ENCODE results near the gene NDUFS6.
"Not testable (repeated sequence)": the region's sequence is repeated elsewhere in the genome, so short reads cannot be mapped to it uniquely, and the experiment has no call there.

Gene NDUFS6

GRCh38 chr5:1797103-1797800 lies 4.0 kb upstream of the NDUFS6 start:
- DNase-seq (ENCODE audit: low spot score): no peak

DNA sequence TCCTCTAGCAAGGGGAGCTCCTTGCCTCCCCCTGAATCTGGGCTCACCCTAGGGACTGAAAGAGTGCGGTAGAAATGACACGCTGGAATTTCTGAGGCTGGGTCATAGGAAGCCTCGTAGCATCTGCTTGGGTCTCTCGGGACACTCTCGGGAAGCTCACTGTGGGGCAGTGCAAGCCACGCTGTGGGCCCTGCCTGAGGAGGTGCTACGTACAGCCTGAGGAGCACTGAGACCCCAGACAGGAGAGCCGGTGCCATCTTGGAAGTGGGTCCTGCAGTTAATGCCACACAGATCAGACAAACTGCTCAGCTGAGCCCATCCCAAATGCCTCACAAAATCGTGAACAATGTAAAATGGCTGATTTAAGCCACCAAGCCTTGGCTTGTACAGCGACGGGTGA lies 3.4 kb upstream of the NDUFS6 start:
- DNase-seq (ENCODE audit: low spot score): no peak

DNA sequence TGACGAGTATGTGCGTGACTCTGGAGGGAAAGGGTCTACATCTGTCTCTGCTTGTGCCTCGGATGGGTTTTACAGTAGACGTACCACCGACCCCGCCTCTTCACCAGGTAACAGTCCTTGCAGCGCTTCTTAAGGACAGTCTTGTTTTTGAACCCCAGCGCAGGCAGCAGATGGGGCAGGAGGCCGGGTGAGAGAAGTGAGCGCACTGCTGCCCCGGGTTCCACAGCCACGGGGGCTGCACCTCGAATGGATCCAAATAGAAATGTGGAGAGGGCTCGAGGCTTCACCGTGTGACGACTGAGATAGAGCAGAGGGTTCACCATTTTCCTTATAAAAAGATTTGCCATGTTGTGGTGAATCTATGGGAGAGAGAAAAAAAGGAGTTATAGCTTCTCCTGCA lies 2.6 kb upstream of the NDUFS6 start:
- DNase-seq (ENCODE audit: low spot score): not testable (repeated sequence)

- DNase-seq (ENCODE audit: low spot score): peak; percentile 65
Measured at GRCh38 chr5:1799110-1799601, 2.1 kb upstream of the NDUFS6 start.

- peak; percentile 96 for DNase-seq (ENCODE audit: low spot score)
Measured at GRCh38 chr5:1799602-1800471, 1.4 kb upstream of the NDUFS6 start, which contains the start of gene MRPL36. Gene MRPL36, minus strand, starts transcription at chr5:1799837. Its CDS starts 902 bp downstream, at chr5:1798935.

- DNase-seq (ENCODE audit: low spot score): no peak
Measured at GRCh38 chr5:1800472-1801221, 560 bp upstream of the NDUFS6 start.

- DNase-seq (ENCODE audit: low spot score): no peak
Measured at GRCh38 chr5:1801967-1802295, 724 bp downstream of the NDUFS6 start.

DNA sequence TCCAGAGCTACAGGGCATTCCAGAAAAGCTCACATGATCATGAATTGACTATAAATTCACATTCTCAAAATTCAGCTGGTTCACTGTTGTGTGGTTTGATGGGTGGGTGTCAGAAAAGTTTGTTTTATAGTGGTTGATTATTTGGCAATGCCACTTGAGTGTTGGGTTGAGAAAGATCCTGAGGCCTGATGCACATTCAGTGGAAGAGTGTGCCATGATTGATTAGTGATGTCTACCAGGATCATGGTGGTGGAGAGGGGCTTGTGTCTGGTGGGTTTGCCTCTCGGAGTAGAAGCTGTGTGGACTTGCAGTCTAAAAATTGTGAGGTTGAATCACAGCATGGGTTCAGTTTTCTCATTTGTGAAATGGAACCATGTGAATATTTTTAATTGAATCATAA lies 2.0 kb downstream of the NDUFS6 start:
- no peak for DNase-seq (ENCODE audit: low spot score)

GRCh38 chr5:1804001-1804690 lies 2.9 kb downstream of the NDUFS6 start:
- no peak for DNase-seq (ENCODE audit: low spot score)

- DNase-seq (ENCODE audit: low spot score): no peak
Measured at GRCh38 chr5:1805326-1805725, 4.1 kb downstream of the NDUFS6 start.

DNA sequence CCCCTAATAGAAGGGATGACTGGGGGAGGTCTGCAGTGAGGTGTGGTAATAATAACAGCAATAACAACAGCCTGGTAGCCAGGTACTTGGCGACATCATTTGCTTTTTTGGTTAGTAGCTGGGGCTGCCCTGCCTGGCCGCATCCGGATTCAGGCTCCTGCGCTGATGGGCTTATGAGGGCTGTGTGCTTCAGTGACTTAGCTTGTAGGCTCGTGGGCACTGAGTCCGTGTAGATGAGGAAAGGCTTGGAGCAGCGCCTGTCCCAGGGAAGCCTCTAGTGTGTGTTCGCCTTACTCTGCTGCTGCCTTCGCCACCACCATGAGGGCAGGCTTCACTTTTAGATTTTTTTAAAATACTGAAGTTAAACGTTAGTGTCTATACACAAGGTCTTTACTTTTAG lies 4.5 kb downstream of the NDUFS6 start:
- DNase-seq (ENCODE audit: low spot score): no peak

GRCh38 chr5:1806199-1806598 lies 5.0 kb downstream of the NDUFS6 start:
- no peak for DNase-seq (ENCODE audit: low spot score)

DNA sequence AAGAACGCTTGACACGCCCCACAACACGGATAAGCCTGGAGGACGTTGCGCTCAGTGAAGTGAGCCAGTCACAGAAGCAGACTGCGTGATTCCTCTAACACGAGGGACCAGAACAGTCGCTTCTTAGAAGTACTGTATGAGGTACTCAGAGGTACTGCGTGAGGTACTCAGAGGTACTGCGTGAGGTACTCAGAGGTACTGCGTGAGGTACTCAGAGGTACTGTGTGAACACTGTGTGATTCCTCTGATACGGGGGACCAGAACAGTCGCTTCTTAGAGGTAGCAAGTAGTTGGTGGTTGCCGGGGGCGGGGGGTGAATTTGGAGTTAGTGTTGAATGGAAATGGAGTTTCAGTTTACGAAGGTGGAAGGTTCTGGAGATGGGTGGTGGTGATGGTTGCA lies 5.8 kb downstream of the NDUFS6 start:
- DNase-seq (ENCODE audit: low spot score): no peak

- DNase-seq (ENCODE audit: low spot score): no peak
Measured at GRCh38 chr5:1807451-1808185, 6.4 kb downstream of the NDUFS6 start.

GRCh38 chr5:1808439-1808838 lies 7.2 kb downstream of the NDUFS6 start:
- DNase-seq (ENCODE audit: low spot score): no peak

- no peak for DNase-seq (ENCODE audit: low spot score)
Measured at GRCh38 chr5:1809416-1810035, 8.3 kb downstream of the NDUFS6 start.

DNA sequence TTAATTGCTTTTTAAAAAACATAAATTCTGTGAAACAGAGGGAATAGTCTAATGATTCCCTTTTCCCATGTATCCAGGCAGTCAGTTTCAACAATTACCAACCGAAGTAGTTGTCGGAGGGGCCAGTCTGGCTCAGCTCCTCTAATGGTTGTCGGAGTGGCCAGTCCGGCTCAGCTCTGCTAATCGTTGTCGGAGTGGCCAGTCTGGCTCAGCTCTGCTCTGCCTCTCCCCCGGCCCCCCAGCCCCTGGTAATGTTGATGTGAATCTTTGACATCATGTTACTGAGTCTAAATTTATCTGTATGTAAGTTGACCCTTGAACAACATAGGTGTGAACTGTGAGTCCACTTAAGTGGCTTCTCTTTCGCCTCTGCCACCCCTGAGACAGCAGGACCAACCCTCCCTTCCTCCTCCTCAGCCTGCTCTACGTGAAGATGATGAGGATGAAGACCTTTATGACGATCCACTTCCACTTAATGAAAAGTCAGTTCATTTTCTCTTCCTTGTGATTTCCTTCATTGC lies 9.4 kb downstream of the NDUFS6 start:
- no peak for DNase-seq (ENCODE audit: low spot score)

DNA sequence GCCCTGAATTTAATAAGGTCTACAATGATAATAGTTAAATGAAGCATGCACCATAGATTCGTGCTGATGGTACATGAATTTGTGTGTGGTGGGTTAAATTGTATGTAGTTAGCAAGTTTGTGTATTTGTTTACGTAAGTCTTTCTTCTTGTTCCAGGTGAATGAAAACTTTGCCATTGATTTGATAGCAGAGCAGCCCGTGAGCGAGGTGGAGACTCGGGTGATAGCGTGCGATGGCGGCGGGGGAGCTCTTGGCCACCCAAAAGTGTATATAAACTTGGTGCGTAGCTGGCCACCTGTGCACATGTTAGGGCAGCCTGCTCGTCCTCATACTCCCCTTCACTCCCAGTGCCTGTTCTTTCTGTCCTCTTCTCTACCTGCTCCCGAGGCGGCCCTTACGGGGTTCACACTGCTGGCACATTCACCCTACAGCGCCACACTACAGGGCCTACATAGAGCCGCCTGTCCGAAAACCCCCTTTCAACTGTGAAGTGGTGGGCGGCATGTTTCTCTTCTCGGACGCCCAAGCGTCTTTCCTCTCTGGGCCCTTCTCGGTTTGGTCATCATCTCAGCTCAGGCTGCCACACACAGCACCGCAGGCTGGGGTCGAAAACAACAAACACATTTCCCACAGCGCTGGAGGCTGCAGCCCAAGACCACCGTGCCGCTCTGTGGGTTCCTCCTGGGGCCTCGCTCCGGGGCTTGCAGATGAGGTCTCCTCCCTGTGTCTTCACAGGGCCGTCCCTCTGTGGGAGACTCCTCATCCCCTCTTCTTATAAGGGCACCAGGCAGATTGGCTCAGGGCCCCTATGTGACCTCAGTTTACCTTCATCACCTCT lies 13.2 kb downstream of the NDUFS6 start:
- no peak for DNase-seq (ENCODE audit: low spot score)

- DNase-seq (ENCODE audit: low spot score): no peak
Measured at GRCh38 chr5:1815071-1815786, 14.0 kb downstream of the NDUFS6 start.
